DND-41 (cell line): ENCODE results near the gene PARM1.

ENCODE experiments used
- ATAC-seq: fragments of 200-7000 bp; cut with Tn5 transposase; 3 replicates; pipeline ENCODE4 v1.9.1; 2021; ENCODE audit warnings: low read depth; ENCODE audit not compliant: insufficient read depth
- DNase-seq: peaks from one replicate; pipeline ENCODE4 v3.0.0-alpha.2; 2020
- H2AFZ ChIP-seq: 2 replicates; pipeline ENCODE4 v1.6.0; 2012; ENCODE audit warnings: low read depth, low read length
- H3K27ac ChIP-seq: 2 replicates; pipeline ENCODE4 v1.5.1; 2012; ENCODE audit warnings: low read length, inconsistent platforms
- H3K27me3 ChIP-seq: fragments of 200-600 bp; sonication (generic); 2 replicates; pipeline ENCODE4 v1.6.0; 2012; ENCODE audit warnings: low read length, mild to moderate bottlenecking, inconsistent platforms; ENCODE audit not compliant: insufficient read depth, poor library complexity
- H3K36me3 ChIP-seq: 2 replicates; pipeline ENCODE4 v1.5.1; 2012; ENCODE audit warnings: low read length, inconsistent platforms; ENCODE audit not compliant: insufficient read depth
- H3K4me1 ChIP-seq: 2 replicates; pipeline ENCODE4 v1.5.1; 2012; ENCODE audit warnings: mild to moderate bottlenecking, low read length; ENCODE audit not compliant: insufficient read depth
- H3K4me2 ChIP-seq: 2 replicates; pipeline ENCODE4 v1.6.0; 2012; ENCODE audit warnings: mild to moderate bottlenecking, moderate library complexity, low read length, inconsistent platforms; ENCODE audit not compliant: insufficient read depth
- H3K4me3 ChIP-seq, 2 experiments: fragments of 200-600 bp in 1 of 2; shearing (Covaris generic) in 1 of 2; 2 replicates each; pipeline ENCODE4 v1.5.1; 2012 to 2016; ENCODE audit warnings: inconsistent platforms in 2 of 2, low read length in 2 of 2, mild to moderate bottlenecking in 2 of 2, low read depth in 1 of 2, moderate library complexity in 1 of 2
- H3K79me2 ChIP-seq: 2 replicates; pipeline ENCODE4 v1.6.0; 2012; ENCODE audit warnings: low read length, inconsistent platforms; ENCODE audit not compliant: insufficient read depth
- H3K9ac ChIP-seq: 2 replicates; pipeline ENCODE4 v1.6.0; 2012; ENCODE audit warnings: low read depth, mild to moderate bottlenecking, inconsistent platforms, low read length, moderate library complexity
- H3K9me3 ChIP-seq: 2 replicates; pipeline ENCODE4 v1.5.1; 2012; ENCODE audit warnings: low read length, moderate library complexity, mild to moderate bottlenecking, inconsistent platforms; ENCODE audit not compliant: insufficient read depth, severe bottlenecking
- H4K20me1 ChIP-seq: 2 replicates; pipeline ENCODE4 v1.6.0; 2012; ENCODE audit warnings: low read length; ENCODE audit not compliant: insufficient read depth
- CTCF ChIP-seq: IDR thresholded peaks from 2 replicates; pipeline ENCODE4 v1.5.1; 2012; ENCODE audit warnings: borderline replicate concordance, low read length, moderate library complexity, mild to moderate bottlenecking; ENCODE audit not compliant: poor library complexity, severe bottlenecking; ENCODE audit errors: extremely low read depth
- EZH2 ChIP-seq: IDR thresholded peaks from 3 replicates; pipeline ENCODE4 v1.6.1; 2012; ENCODE audit warnings: borderline replicate concordance, low read depth, mild to moderate bottlenecking, moderate library complexity, low read length, inconsistent platforms; ENCODE audit not compliant: severe bottlenecking

The PARM1 gene

DNA sequence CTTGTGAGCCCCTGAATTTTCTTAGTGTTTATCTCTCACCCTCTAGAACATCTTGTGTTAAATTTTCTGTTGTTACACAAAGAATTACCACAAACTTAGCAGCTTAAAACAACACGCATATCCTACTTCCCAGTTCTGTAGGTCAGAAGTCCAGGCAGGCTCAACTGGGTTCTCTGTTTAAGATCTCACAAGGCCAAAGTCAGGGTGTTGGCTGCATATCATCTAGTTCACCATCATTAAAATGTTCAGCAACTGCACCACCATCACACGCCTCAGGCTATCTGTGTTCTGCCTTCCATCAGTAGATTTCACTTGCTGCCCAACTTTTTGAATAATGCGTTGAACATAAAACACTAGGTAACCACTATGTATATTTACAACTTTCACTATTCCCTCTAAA lies 130.5 kb downstream of the PARM1 start:
- no peaks in the 10 kb centered on the region for H3K36me3 ChIP-seq
- no peak overlapping the region for H2AFZ ChIP-seq
- H3K9ac ChIP-seq: no peak overlapping the region
- DNase-seq: no peak
- H3K27me3 ChIP-seq: no peaks in the 10 kb centered on the region
- no peaks in the 10 kb centered on the region for H3K4me1 ChIP-seq
- H3K4me3 ChIP-seq: no peak overlapping the region
- H3K79me2 ChIP-seq: no peaks in the 10 kb centered on the region
- H4K20me1 ChIP-seq: no peaks in the 10 kb centered on the region
- TF ChIP-seq EZH2 (no peak), CTCF (no peak)
- H3K9me3 ChIP-seq: no peaks in the 10 kb centered on the region
- H3K4me2 ChIP-seq: no peak overlapping the region
- no peak overlapping the region for H3K27ac ChIP-seq
- no peak for ATAC-seq

- Histone ChIP-seq H4K20me1 (no peaks in the 10 kb centered on the region), H3K9ac (no peak overlapping the region), H3K27me3 (no peaks in the 10 kb centered on the region), H3K9me3 (no peaks in the 10 kb centered on the region), H2AFZ (no peak overlapping the region), H3K27ac (no peak overlapping the region), H3K4me2 (no peak overlapping the region), H3K79me2 (no peaks in the 10 kb centered on the region), H3K4me1 (no peaks in the 10 kb centered on the region), H3K4me3 (no peak overlapping the region), H3K36me3 (no peaks in the 10 kb centered on the region)
- TF ChIP-seq CTCF: no peak
- no peak for TF ChIP-seq EZH2
- DNase-seq (no peak), ATAC-seq (no peak)
Measured at GRCh38 chr4:75065909-75066308, 133.0 kb downstream of the PARM1 start.

DNA sequence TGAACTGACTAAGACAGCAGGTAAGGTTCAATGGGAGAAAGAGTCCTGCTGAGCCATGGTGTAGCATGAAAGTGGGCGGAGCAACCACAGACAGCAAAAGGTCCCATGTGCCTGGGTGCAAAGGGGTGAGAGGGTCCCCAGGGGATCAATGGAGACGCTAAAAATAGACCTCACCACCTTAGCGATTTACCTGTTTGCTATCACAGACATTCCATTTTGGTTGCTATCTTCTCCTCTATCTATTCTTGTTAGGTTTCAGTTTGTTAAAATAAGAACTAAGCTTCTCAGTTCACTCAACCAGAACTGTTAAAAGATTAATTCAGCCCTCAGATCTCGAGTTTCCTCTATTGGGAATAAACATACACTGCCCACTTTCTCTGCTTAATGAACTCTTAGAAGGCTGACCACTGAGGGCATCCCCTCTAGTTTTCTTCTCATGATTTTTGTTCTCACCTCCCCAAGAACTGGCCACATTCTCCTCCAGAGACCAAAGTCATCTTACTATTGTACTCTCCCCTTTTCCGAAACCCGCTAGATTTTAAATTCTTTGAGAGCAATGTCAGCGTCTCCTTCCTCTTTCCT lies 136.7 kb downstream of the PARM1 start:
- TF ChIP-seq EZH2 (no peak), CTCF (no peak)
- H3K4me1 ChIP-seq: no peaks in the 10 kb centered on the region
- H3K4me3 ChIP-seq: no peak overlapping the region
- H3K36me3 ChIP-seq: no peaks in the 10 kb centered on the region
- H4K20me1 ChIP-seq: no peaks in the 10 kb centered on the region
- H3K79me2 ChIP-seq: no peaks in the 10 kb centered on the region
- no peak overlapping the region for H3K27ac ChIP-seq
- no peaks in the 10 kb centered on the region for H3K9me3 ChIP-seq
- DNase-seq: no peak
- H3K9ac ChIP-seq: no peak overlapping the region
- H2AFZ ChIP-seq: no peak overlapping the region
- H3K27me3 ChIP-seq: no peaks in the 10 kb centered on the region
- ATAC-seq: no peak
- H3K4me2 ChIP-seq: no peak overlapping the region

DNA sequence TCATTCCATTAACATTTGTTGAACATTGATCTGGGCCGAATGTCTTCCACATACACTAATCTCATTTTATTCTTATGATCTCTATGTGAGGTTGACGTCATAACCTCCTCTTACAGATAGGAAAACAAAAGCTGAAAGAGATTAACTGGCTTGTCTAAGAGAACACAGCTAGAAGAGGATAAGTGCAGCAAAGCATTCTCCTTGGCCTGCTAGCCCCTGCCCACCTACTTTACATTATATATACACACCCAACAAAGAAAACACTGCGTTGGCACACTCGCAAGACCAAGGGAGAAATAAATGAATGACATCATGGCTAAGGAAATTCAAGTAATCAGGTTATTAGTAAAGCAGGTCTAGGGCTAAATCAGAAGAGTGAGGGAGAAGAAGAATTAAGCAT lies 138.4 kb downstream of the PARM1 start:
- Histone ChIP-seq H3K9ac (no peak overlapping the region), H3K79me2 (no peaks in the 10 kb centered on the region), H3K4me1 (no peaks in the 10 kb centered on the region), H3K4me3 (no peak overlapping the region), H3K36me3 (no peaks in the 10 kb centered on the region), H3K4me2 (no peak overlapping the region), H3K27me3 (no peaks in the 10 kb centered on the region), H3K27ac (no peak overlapping the region), H3K9me3 (no peaks in the 10 kb centered on the region), H2AFZ (no peak overlapping the region), H4K20me1 (no peaks in the 10 kb centered on the region)
- TF ChIP-seq EZH2 (no peak), CTCF (no peak)
- ATAC-seq: no peak
- DNase-seq: no peak
